Measurements from ENCODE around the gene TBX1.
"Not testable (repeated sequence)": the region's sequence is repeated elsewhere in the genome, so short reads cannot be mapped to it uniquely, and the experiment has no call there.

The TBX1 gene

GRCh38 chr22:19779685-19780268, 19.2 kb downstream of the TBX1 start:
- DNase-seq (ENCODE audit: low read depth in 3 of 3, low spot score in 1 of 3), result no peak

GRCh38 chr22:19782533-19782932, 22.0 kb downstream of the TBX1 start:
- DNase-seq (ENCODE audit: low read depth in 3 of 3, low spot score in 1 of 3), result no peak

- DNase-seq (ENCODE audit: low read depth in 3 of 3, low spot score in 1 of 3), result no peak
Observed at GRCh38 chr22:19783586-19784383, 23.2 kb downstream of the TBX1 start.

- DNase-seq (ENCODE audit: low read depth in 3 of 3, low spot score in 1 of 3), result no peak
Observed at GRCh38 chr22:19784384-19785175, 24.0 kb downstream of the TBX1 start.

- no peak for DNase-seq (ENCODE audit: low read depth in 3 of 3, low spot score in 1 of 3)
Observed at GRCh38 chr22:19785461-19786263, 25.1 kb downstream of the TBX1 start.

- DNase-seq (ENCODE audit: low read depth in 3 of 3, low spot score in 1 of 3), result no peak
Observed at GRCh38 chr22:19786264-19786585, 25.6 kb downstream of the TBX1 start.

- no peak for DNase-seq (ENCODE audit: low read depth in 3 of 3, low spot score in 1 of 3)
Observed at GRCh38 chr22:19786959-19787848, 26.6 kb downstream of the TBX1 start.

GRCh38 chr22:19787849-19788141, 27.2 kb downstream of the TBX1 start:
- DNase-seq (ENCODE audit: low read depth in 3 of 3, low spot score in 1 of 3), result no peak

GRCh38 chr22:19788661-19789225, 28.2 kb downstream of the TBX1 start:
- DNase-seq (ENCODE audit: low read depth in 3 of 3, low spot score in 1 of 3), result no peak

- DNase-seq (ENCODE audit: low read depth in 3 of 3, low spot score in 1 of 3), result no peak
Observed at GRCh38 chr22:19789406-19789805, 28.8 kb downstream of the TBX1 start.

- DNase-seq (ENCODE audit: low read depth in 3 of 3, low spot score in 1 of 3), result no peak
Observed at GRCh38 chr22:19789828-19790227, 29.2 kb downstream of the TBX1 start.

GRCh38 chr22:19791243-19791642, 30.7 kb downstream of the TBX1 start:
- no peak for DNase-seq (ENCODE audit: low read depth in 3 of 3, low spot score in 1 of 3)

GRCh38 chr22:19791894-19792293, 31.3 kb downstream of the TBX1 start:
- DNase-seq (ENCODE audit: low read depth in 3 of 3, low spot score in 1 of 3), result no peak

GRCh38 chr22:19792383-19792896, 31.9 kb downstream of the TBX1 start:
- DNase-seq (ENCODE audit: low read depth in 3 of 3, low spot score in 1 of 3), result not testable (repeated sequence)

- no peak for DNase-seq (ENCODE audit: low read depth in 3 of 3, low spot score in 1 of 3)
Observed at GRCh38 chr22:19793161-19793560, 32.6 kb downstream of the TBX1 start.

- DNase-seq (ENCODE audit: low read depth in 3 of 3, low spot score in 1 of 3), result no peak
Observed at GRCh38 chr22:19793661-19794310, 33.2 kb downstream of the TBX1 start.

GRCh38 chr22:19795617-19796008, 35.0 kb downstream of the TBX1 start:
- DNase-seq (ENCODE audit: low read depth in 3 of 3, low spot score in 1 of 3), result no peak

GRCh38 chr22:19796160-19796559, 35.6 kb downstream of the TBX1 start:
- DNase-seq (ENCODE audit: low read depth in 3 of 3, low spot score in 1 of 3), result no peak
